Liver (tissue), 3 donors: ENCODE measurements around the gene VASN.

Source experiments
- ATF3 ChIP-seq: IDR thresholded peaks from 2 replicates; pipeline ENCODE4 v1.6.1; 2016; ENCODE audit warnings: antibody characterized with exemption
- CTCF ChIP-seq: fragments of 150-350 bp; IDR thresholded peaks from 2 replicates; pipeline ENCODE4 v1.5.1; 2017; ENCODE audit warnings: improper control_type of control experiment, low read depth, low read length; ENCODE audit not compliant: missing input control
- GABPA ChIP-seq, 2 donors: IDR thresholded peaks in 1 of 2; conservative IDR thresholded peaks in 1 of 2; 2 replicates each; pipeline ENCODE4 v1.6.1; 2016; ENCODE audit warnings: antibody characterized with exemption in 2 of 2, mild to moderate bottlenecking in 1 of 2, moderate library complexity in 1 of 2
- HNF4G ChIP-seq: IDR thresholded peaks from 2 replicates; pipeline ENCODE4 v1.6.1; 2016; ENCODE audit warnings: antibody characterized with exemption
- MAX ChIP-seq: IDR thresholded peaks from 2 replicates; pipeline ENCODE4 v1.6.1; 2016; ENCODE audit warnings: antibody characterized with exemption
- RAD21 ChIP-seq, 2 donors: IDR thresholded peaks; 2 replicates each; pipeline ENCODE4 v1.6.1; 2016; ENCODE audit warnings: antibody characterized with exemption in 2 of 2, mild to moderate bottlenecking in 2 of 2
- REST ChIP-seq: IDR thresholded peaks from 2 replicates; pipeline ENCODE4 v1.6.1; 2016; ENCODE audit warnings: antibody characterized with exemption, mild to moderate bottlenecking
- SP1 ChIP-seq: IDR thresholded peaks from 2 replicates; pipeline ENCODE4 v1.6.1; 2018; ENCODE audit warnings: antibody characterized with exemption, mild to moderate bottlenecking
- TAF1 ChIP-seq: conservative IDR thresholded peaks from 2 replicates; pipeline ENCODE4 v1.6.1; 2016; ENCODE audit warnings: antibody characterized with exemption, mild to moderate bottlenecking
- YY1 ChIP-seq: IDR thresholded peaks from 2 replicates; pipeline ENCODE4 v1.6.1; 2016; ENCODE audit warnings: antibody characterized with exemption, mild to moderate bottlenecking
- donor health status: healthy.
- donor health status: healthy.

- TF ChIP-seq CTCF = no peak
- TF ChIP-seq RAD21 (IDR thresholded peaks at IDR 0.05) = no peak
- no peak for TF ChIP-seq SP1
- TF ChIP-seq TAF1 = no peak
- TF ChIP-seq GABPA (IDR thresholded peaks at IDR 0.05 in 1 of 2, conservative IDR thresholded peaks at IDR 0.05 in 1 of 2) = no peak
- TF ChIP-seq ATF3 = no peak
- TF ChIP-seq YY1 = no peak
- TF ChIP-seq HNF4G = no peak
- no peak for TF ChIP-seq MAX
- TF ChIP-seq REST = no peak
Measured at GRCh38 chr16:4411684-4412083, 40.0 kb downstream of the VASN start.
